Colonic mucosa (tissue), 4 donors: Measurements from ENCODE around the gene RAD51AP1. TPM values are rescaled to one million over a fixed set of nuclear protein-coding genes. Genes with fewer than 3 reads are reported as not detected.

ENCODE experiments used
- DNase-seq: peaks from one replicate; pipeline ENCODE4 v3.0.0-alpha.2; 2020
- H3K27ac ChIP-seq: fragments of 200-600 bp; one replicate; pipeline ENCODE4 v1.8.0; 2021
- H3K27me3 ChIP-seq: fragments of 200-600 bp; one replicate; pipeline ENCODE4 v1.8.0; 2021
- H3K36me3 ChIP-seq: fragments of 200-600 bp; one replicate; pipeline ENCODE4 v1.8.0; 2021
- H3K4me1 ChIP-seq: fragments of 200-600 bp; one replicate; pipeline ENCODE4 v1.8.0; 2021; ENCODE audit warnings: mild to moderate bottlenecking
- H3K4me3 ChIP-seq: fragments of 200-600 bp; one replicate; pipeline ENCODE4 v1.8.0; 2021
- H3K9ac ChIP-seq, 2 donors: one replicate each; pipeline ENCODE4 v1.7.0; 2013; ENCODE audit warnings: control low read depth in 2 of 2, low read depth in 2 of 2, low read length in 2 of 2
- H3K9me3 ChIP-seq: fragments of 200-600 bp; one replicate; pipeline ENCODE4 v1.8.0; 2021
- CTCF ChIP-seq: fragments of 200-600 bp; IDR thresholded peaks from one replicate; pipeline ENCODE4 v1.8.0; 2022; ENCODE audit warnings: antibody characterized with exemption, mild to moderate bottlenecking
- intact Hi-C: fragments of 100-400 bp; cut with DNase I; formaldehyde crosslinking; loops from one replicate; pipeline ENCODE4 v1.14.1; 2022
- total RNA-seq, 2 donors: library from RNA; stranded (reverse); fragmentation: NEBNext Ultra II Directional in 1 of 2; extraction: Animal tissue kit (Norgen Biotek cat#: 25700) in 1 of 2; gene quantifications; one replicate each; pipeline ENCODE4 v1.2.1, GENCODE V29; 2021
- donor health status: healthy.
- donor health status: DM: no; HTN: no; CAD: no.
- donor health status: DM: no; HTN: no; CAD: no.

RAD51AP1 gene
- total RNA-seq, 2 donors from 2014 or later: 6.6 to 22.3 TPM

DNA sequence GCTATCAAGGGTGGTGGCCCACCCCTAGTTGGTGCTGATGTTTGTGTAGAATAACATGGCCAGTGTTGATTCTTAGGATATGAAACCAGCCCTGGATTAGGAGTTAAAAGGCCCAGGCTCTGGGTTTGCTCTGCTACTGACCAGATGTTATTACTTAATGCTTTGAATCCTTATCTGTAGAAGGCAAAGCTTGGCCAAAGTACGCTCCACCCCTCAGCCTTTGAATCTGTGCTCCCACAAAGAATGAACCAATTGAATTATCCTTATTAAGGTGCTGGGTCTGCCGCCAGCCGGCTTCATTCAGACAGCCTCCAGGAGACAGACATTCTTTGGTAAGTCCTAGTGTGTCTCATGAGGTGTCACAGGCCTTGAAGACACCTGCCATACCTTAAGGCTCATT lies 68.4 kb downstream of the RAD51AP1 start:
- intact Hi-C loops: no loop called here
- DNase-seq: no peak
- no peaks in the 10 kb centered on the region for H3K4me1 ChIP-seq

DNA sequence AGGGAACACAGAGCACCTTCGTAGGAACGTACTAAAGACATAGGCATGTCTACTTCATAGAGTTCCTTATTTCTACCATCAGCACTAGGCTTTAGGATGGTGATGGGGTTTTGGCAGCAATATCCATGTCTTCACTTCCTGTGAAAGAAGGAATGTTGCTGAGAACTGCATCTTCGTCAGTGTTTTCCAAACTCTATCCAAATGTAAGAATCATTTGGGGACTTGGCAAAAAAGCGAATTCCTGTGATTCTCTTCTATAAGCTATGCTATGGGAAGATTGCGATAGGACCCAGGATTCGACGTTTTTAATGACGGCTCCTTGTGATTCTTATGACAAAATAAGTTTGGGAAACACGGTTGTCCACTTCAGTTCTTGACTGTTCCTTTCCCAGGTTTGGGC lies 70.4 kb downstream of the RAD51AP1 start:
- TF ChIP-seq CTCF: no peak
- Histone ChIP-seq H3K9me3 (no peaks in the 10 kb centered on the region), H3K27ac (no peak overlapping the region), H3K36me3 (peaks cover 10% of the 10 kb centered on the region), H3K9ac (no peak overlapping the region), H3K4me1 (no peaks in the 10 kb centered on the region), H3K27me3 (no peaks in the 10 kb centered on the region), H3K4me3 (no peak overlapping the region)
- DNase-seq: no peak
- intact Hi-C loops: no loop called here

More for the DNA sequence above, 68.4 kb downstream of the RAD51AP1 start:
- no peak overlapping the region for H3K9ac ChIP-seq
- H3K27me3 ChIP-seq: no peaks in the 10 kb centered on the region
- H3K36me3 ChIP-seq: no peaks in the 10 kb centered on the region
- H3K27ac ChIP-seq: no peak overlapping the region
- TF ChIP-seq CTCF: no peak
- H3K9me3 ChIP-seq: no peaks in the 10 kb centered on the region
- H3K4me3 ChIP-seq: no peak overlapping the region

Other genes starting within 250 kb of the RAD51AP1 start
- gene TIGAR, start 217.7 kb upstream of the RAD51AP1 start, total RNA-seq: 10 to 100 TPM; 14.1 to 17.7 TPM
- not detected for gene FGF23, start 159.2 kb upstream of the RAD51AP1 start, total RNA-seq
- gene FGF6, start 93.1 kb upstream of the RAD51AP1 start, total RNA-seq: not detected
- gene DYRK4, start 23.3 kb downstream of the RAD51AP1 start, total RNA-seq: 10 to 100 TPM; 20.9 to 26.7 TPM
- gene AKAP3, start 110.2 kb downstream of the RAD51AP1 start, total RNA-seq: 1 to 10 TPM; 2.0 to 3.3 TPM
- 100 to 1,000 TPM; 184 to 225 TPM for gene NDUFA9, start 110.2 kb downstream of the RAD51AP1 start, total RNA-seq
- gene GALNT8, start 181.5 kb downstream of the RAD51AP1 start, total RNA-seq: 10 to 100 TPM; 21.6 to 31.6 TPM